ENCODE data around the gene SERPINE1. TPM values are rescaled to one million over a fixed set of nuclear protein-coding genes. Genes with fewer than 3 reads are reported as not detected.

SERPINE1 gene
- total RNA-seq, 1 experiment from 2014 or later, result 25.6 TPM

GRCh38 chr7:101169110-101169837 lies 42.4 kb downstream of the SERPINE1 start:
- DNase-seq (ENCODE audit: low read depth in 1 of 2, low spot score in 2 of 2), result peak in 1 of 2 experiments; percentile 34
- Histone ChIP-seq H3K4me3 (no peak overlapping the region), H3K4me1 (replicated peaks) (peaks cover 49% of the 10 kb centered on the region), H3K27ac (no peak overlapping the region), H3K27me3 (replicated peaks) (peaks cover 93% of the 10 kb centered on the region), H3K36me3 (no peaks in the 10 kb centered on the region), H3K9me3 (replicated peaks) (peaks cover 4% of the 10 kb centered on the region; the same call in 1 of the 2 replicates)

- H3K36me3 ChIP-seq, result no peaks in the 10 kb centered on the region
- peak; percentile 59 to 75 for DNase-seq (ENCODE audit: low read depth in 1 of 2, low spot score in 2 of 2)
- peaks cover 43% of the 10 kb centered on the region for H3K4me1 ChIP-seq (replicated peaks)
- peaks cover 93% of the 10 kb centered on the region for H3K27me3 ChIP-seq (replicated peaks)
- H3K27ac ChIP-seq, result no peak overlapping the region
- H3K4me3 ChIP-seq, result no peak overlapping the region
- no peaks in the 10 kb centered on the region; the same call in 1 of the 2 replicates for H3K9me3 ChIP-seq (replicated peaks)
Measured at GRCh38 chr7:101169838-101170551, 43.1 kb downstream of the SERPINE1 start.

- no peaks in the 10 kb centered on the region; the same call in 1 of the 2 replicates for H3K9me3 ChIP-seq (replicated peaks)
- peaks cover 35% of the 10 kb centered on the region for H3K4me1 ChIP-seq (replicated peaks)
- peaks cover 90% of the 10 kb centered on the region for H3K27me3 ChIP-seq (replicated peaks)
- no peak overlapping the region for H3K4me3 ChIP-seq
- H3K27ac ChIP-seq, result no peak overlapping the region
- no peaks in the 10 kb centered on the region for H3K36me3 ChIP-seq
- no peak for DNase-seq (ENCODE audit: low read depth in 1 of 2, low spot score in 2 of 2)
Measured at GRCh38 chr7:101170617-101171441, 43.9 kb downstream of the SERPINE1 start.

GRCh38 chr7:101171442-101171837 lies 44.5 kb downstream of the SERPINE1 start:
- Histone ChIP-seq H3K36me3 (no peaks in the 10 kb centered on the region), H3K4me1 (replicated peaks) (peaks cover 32% of the 10 kb centered on the region), H3K27ac (no peak overlapping the region), H3K27me3 (replicated peaks) (peaks cover 90% of the 10 kb centered on the region), H3K9me3 (replicated peaks) (no peaks in the 10 kb centered on the region), H3K4me3 (no peak overlapping the region)
- no peak for DNase-seq (ENCODE audit: low read depth in 1 of 2, low spot score in 2 of 2)

- peaks cover 32% of the 10 kb centered on the region for H3K4me1 ChIP-seq (replicated peaks)
Measured at GRCh38 chr7:101172005-101172853, 45.3 kb downstream of the SERPINE1 start.

GRCh38 chr7:101172854-101173751 lies 46.2 kb downstream of the SERPINE1 start:
- Histone ChIP-seq H3K9me3 (replicated peaks) (peaks cover 2% of the 10 kb centered on the region; the same call in 1 of the 2 replicates), H3K27me3 (replicated peaks) (peaks cover 95% of the 10 kb centered on the region), H3K36me3 (no peaks in the 10 kb centered on the region), H3K4me3 (no peak overlapping the region), H3K4me1 (replicated peaks) (peaks cover 32% of the 10 kb centered on the region), H3K27ac (no peak overlapping the region)
- peak; percentile 53 to 81 for DNase-seq (ENCODE audit: low read depth in 1 of 2, low spot score in 2 of 2)

More at GRCh38 chr7:101172005-101172853, 45.3 kb downstream of the SERPINE1 start:
- H3K4me3 ChIP-seq, result no peak overlapping the region
- no peak overlapping the region for H3K27ac ChIP-seq
- H3K27me3 ChIP-seq (replicated peaks), result peaks cover 93% of the 10 kb centered on the region
- no peaks in the 10 kb centered on the region for H3K36me3 ChIP-seq
- no peaks in the 10 kb centered on the region for H3K9me3 ChIP-seq (replicated peaks)
- DNase-seq (ENCODE audit: low read depth in 1 of 2, low spot score in 2 of 2), result no peak

GRCh38 chr7:101173752-101174244 lies 46.9 kb downstream of the SERPINE1 start:
- peak; percentile 50 to 66 for DNase-seq (ENCODE audit: low read depth in 1 of 2, low spot score in 2 of 2)
- Histone ChIP-seq H3K27me3 (replicated peaks) (peaks cover 91% of the 10 kb centered on the region), H3K9me3 (replicated peaks) (peaks cover 3% of the 10 kb centered on the region; the same call in 1 of the 2 replicates), H3K4me1 (replicated peaks) (peaks cover 31% of the 10 kb centered on the region), H3K4me3 (no peak overlapping the region), H3K36me3 (no peaks in the 10 kb centered on the region), H3K27ac (no peak overlapping the region)

GRCh38 chr7:101174322-101174854 lies 47.5 kb downstream of the SERPINE1 start:
- Histone ChIP-seq H3K9me3 (replicated peaks) (peaks cover 3% of the 10 kb centered on the region; the same call in 1 of the 2 replicates), H3K4me3 (no peak overlapping the region), H3K4me1 (replicated peaks) (peaks cover 25% of the 10 kb centered on the region), H3K27ac (no peak overlapping the region), H3K27me3 (replicated peaks) (peaks cover 85% of the 10 kb centered on the region), H3K36me3 (no peaks in the 10 kb centered on the region)
- no peak for DNase-seq (ENCODE audit: low read depth in 1 of 2, low spot score in 2 of 2)

GRCh38 chr7:101175664-101176063 lies 48.8 kb downstream of the SERPINE1 start:
- peaks cover 19% of the 10 kb centered on the region for H3K4me1 ChIP-seq (replicated peaks)
- H3K27me3 ChIP-seq (replicated peaks), result peaks cover 84% of the 10 kb centered on the region
- H3K27ac ChIP-seq, result no peak overlapping the region
- no peak for DNase-seq (ENCODE audit: low read depth in 1 of 2, low spot score in 2 of 2)
- H3K36me3 ChIP-seq, result no peaks in the 10 kb centered on the region
- H3K4me3 ChIP-seq, result no peak overlapping the region
- peaks cover 3% of the 10 kb centered on the region; the same call in 1 of the 2 replicates for H3K9me3 ChIP-seq (replicated peaks)

- peaks cover 12% of the 10 kb centered on the region for H3K4me1 ChIP-seq (replicated peaks)
- H3K36me3 ChIP-seq, result no peaks in the 10 kb centered on the region
- no peak overlapping the region for H3K27ac ChIP-seq
- peaks cover 3% of the 10 kb centered on the region; the same call in 1 of the 2 replicates for H3K9me3 ChIP-seq (replicated peaks)
- DNase-seq (ENCODE audit: low read depth in 1 of 2, low spot score in 2 of 2), result no peak
- peaks cover 83% of the 10 kb centered on the region for H3K27me3 ChIP-seq (replicated peaks)
- no peak overlapping the region for H3K4me3 ChIP-seq
Measured at GRCh38 chr7:101177644-101178043, 50.7 kb downstream of the SERPINE1 start.

- no peak overlapping the region for H3K27ac ChIP-seq
- no peak for DNase-seq (ENCODE audit: low read depth in 1 of 2, low spot score in 2 of 2)
- H3K4me1 ChIP-seq (replicated peaks), result no peaks in the 10 kb centered on the region
- H3K4me3 ChIP-seq, result no peak overlapping the region
- no peaks in the 10 kb centered on the region for H3K36me3 ChIP-seq
- peaks cover 69% of the 10 kb centered on the region for H3K27me3 ChIP-seq (replicated peaks)
- peaks cover 3% of the 10 kb centered on the region; the same call in 1 of the 2 replicates for H3K9me3 ChIP-seq (replicated peaks)
Measured at GRCh38 chr7:101179117-101179516, 52.2 kb downstream of the SERPINE1 start.

GRCh38 chr7:101179713-101180112 lies 52.8 kb downstream of the SERPINE1 start:
- Histone ChIP-seq H3K9me3 (replicated peaks) (peaks cover 3% of the 10 kb centered on the region; the same call in 1 of the 2 replicates), H3K27me3 (replicated peaks) (peaks cover 63% of the 10 kb centered on the region), H3K36me3 (no peaks in the 10 kb centered on the region), H3K27ac (no peak overlapping the region), H3K4me1 (replicated peaks) (no peaks in the 10 kb centered on the region), H3K4me3 (no peak overlapping the region)
- DNase-seq (ENCODE audit: low read depth in 1 of 2, low spot score in 2 of 2), result no peak

Data from SJSA1 (cell line).